ENCODE results near the gene ATG2B. TPM values are rescaled to one million over a fixed set of nuclear protein-coding genes. Genes with fewer than 3 reads are reported as not detected.

Gene ATG2B
- total RNA-seq, 1 donor from 2014 or later, result 21.0 TPM

GRCh38 chr14:96254687-96255086 is 108.5 kb downstream of the ATG2B start:
- ATAC-seq (ENCODE audit: low read depth) (no peak), DNase-seq (no peak)
- peaks cover 28% of the 10 kb centered on the region for H3K27me3 Mint-ChIP-seq
- H3K4me3 Mint-ChIP-seq, result no peak overlapping the region
- CTCF ChIA-PET, result no interaction called here
- H3K9me3 Mint-ChIP-seq, result no peaks in the 10 kb centered on the region
- POLR2A ChIA-PET, result no interaction called here
- TF ChIP-seq CTCF (IDR thresholded peaks at IDR 0.05), result no peak
- no peak overlapping the region for H3K27ac Mint-ChIP-seq
- no peaks in the 10 kb centered on the region for H3K4me1 Mint-ChIP-seq
- intact Hi-C loops (cut with micrococcal nuclease), result no loop called here
- H3K36me3 Mint-ChIP-seq (ENCODE audit: low read depth), result no peaks in the 10 kb centered on the region

GRCh38 chr14:96252999-96253539 is 110.1 kb downstream of the ATG2B start:
- Mint-ChIP-seq H3K27me3 (peaks cover 32% of the 10 kb centered on the region), H3K4me1 (no peaks in the 10 kb centered on the region)
- no peak for ATAC-seq (ENCODE audit: low read depth)

GRCh38 chr14:96252323-96252998 is 110.7 kb downstream of the ATG2B start:
- POLR2A ChIA-PET, result no interaction called here
- DNase-seq (no peak), ATAC-seq (ENCODE audit: low read depth) (no peak)
- CTCF ChIA-PET, result no interaction called here
- Mint-ChIP-seq H3K9me3 (no peaks in the 10 kb centered on the region), H3K27me3 (peaks cover 30% of the 10 kb centered on the region), H3K4me1 (no peaks in the 10 kb centered on the region), H3K27ac (no peak overlapping the region), H3K4me3 (no peak overlapping the region), H3K36me3 (ENCODE audit: low read depth) (no peaks in the 10 kb centered on the region)
- intact Hi-C loops (cut with micrococcal nuclease), result no loop called here
- no peak for TF ChIP-seq CTCF (IDR thresholded peaks at IDR 0.05)

More at GRCh38 chr14:96252999-96253539, 110.1 kb downstream of the ATG2B start:
- no peak for TF ChIP-seq CTCF (IDR thresholded peaks at IDR 0.05)
- Mint-ChIP-seq H3K36me3 (ENCODE audit: low read depth) (no peaks in the 10 kb centered on the region), H3K9me3 (no peaks in the 10 kb centered on the region), H3K4me3 (no peak overlapping the region), H3K27ac (no peak overlapping the region)
- intact Hi-C loops (cut with micrococcal nuclease), result no loop called here
- CTCF ChIA-PET, result no interaction called here
- DNase-seq, result no peak
- POLR2A ChIA-PET, result no interaction called here

GRCh38 chr14:96251656-96252155 is 111.4 kb downstream of the ATG2B start:
- DNase-seq (no peak), ATAC-seq (ENCODE audit: low read depth) (no peak)
- H3K4me3 Mint-ChIP-seq, result no peak overlapping the region
- H3K36me3 Mint-ChIP-seq (ENCODE audit: low read depth), result no peaks in the 10 kb centered on the region
- CTCF ChIA-PET, result no interaction called here
- no peak for TF ChIP-seq CTCF (IDR thresholded peaks at IDR 0.05)
- intact Hi-C loops (cut with micrococcal nuclease), result no loop called here
- H3K4me1 Mint-ChIP-seq, result no peaks in the 10 kb centered on the region
- H3K9me3 Mint-ChIP-seq, result no peaks in the 10 kb centered on the region
- H3K27me3 Mint-ChIP-seq, result peaks cover 26% of the 10 kb centered on the region
- POLR2A ChIA-PET, result no interaction called here
- H3K27ac Mint-ChIP-seq, result no peak overlapping the region

GRCh38 chr14:96250485-96250884 is 112.7 kb downstream of the ATG2B start:
- POLR2A ChIA-PET, result no interaction called here
- TF ChIP-seq CTCF (IDR thresholded peaks at IDR 0.05), result no peak
- ATAC-seq (ENCODE audit: low read depth) (no peak), DNase-seq (no peak)
- CTCF ChIA-PET, result no interaction called here
- Mint-ChIP-seq H3K36me3 (ENCODE audit: low read depth) (no peaks in the 10 kb centered on the region), H3K27me3 (peaks cover 24% of the 10 kb centered on the region), H3K9me3 (no peaks in the 10 kb centered on the region), H3K4me3 (no peak overlapping the region), H3K27ac (no peak overlapping the region), H3K4me1 (no peaks in the 10 kb centered on the region)
- intact Hi-C loops (cut with micrococcal nuclease), result no loop called here
